ENCODE results near the gene HDLBP.

The HDLBP gene

DNA sequence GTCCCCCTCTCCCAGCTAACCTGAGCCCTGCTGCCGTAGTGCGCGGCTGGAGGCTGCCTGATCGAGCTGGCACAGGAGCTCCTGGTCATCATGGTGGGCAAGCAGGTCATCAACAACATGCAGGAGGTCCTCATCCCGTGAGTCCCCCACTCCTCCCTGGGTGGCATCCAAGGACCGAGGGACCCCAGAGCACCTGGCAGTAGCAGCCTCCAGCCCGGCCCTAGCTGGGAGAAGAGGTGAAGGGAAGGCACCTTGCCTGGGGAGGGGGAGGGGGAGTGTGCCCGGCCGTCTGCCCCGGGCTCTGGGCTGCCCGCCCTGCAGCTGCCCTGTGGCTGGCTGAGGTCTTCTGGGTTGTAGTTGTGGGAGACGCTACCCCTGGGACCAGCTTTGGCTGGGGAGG lies 100.7 kb downstream of the HDLBP start:
- TF ChIP-seq, protein P1, sequence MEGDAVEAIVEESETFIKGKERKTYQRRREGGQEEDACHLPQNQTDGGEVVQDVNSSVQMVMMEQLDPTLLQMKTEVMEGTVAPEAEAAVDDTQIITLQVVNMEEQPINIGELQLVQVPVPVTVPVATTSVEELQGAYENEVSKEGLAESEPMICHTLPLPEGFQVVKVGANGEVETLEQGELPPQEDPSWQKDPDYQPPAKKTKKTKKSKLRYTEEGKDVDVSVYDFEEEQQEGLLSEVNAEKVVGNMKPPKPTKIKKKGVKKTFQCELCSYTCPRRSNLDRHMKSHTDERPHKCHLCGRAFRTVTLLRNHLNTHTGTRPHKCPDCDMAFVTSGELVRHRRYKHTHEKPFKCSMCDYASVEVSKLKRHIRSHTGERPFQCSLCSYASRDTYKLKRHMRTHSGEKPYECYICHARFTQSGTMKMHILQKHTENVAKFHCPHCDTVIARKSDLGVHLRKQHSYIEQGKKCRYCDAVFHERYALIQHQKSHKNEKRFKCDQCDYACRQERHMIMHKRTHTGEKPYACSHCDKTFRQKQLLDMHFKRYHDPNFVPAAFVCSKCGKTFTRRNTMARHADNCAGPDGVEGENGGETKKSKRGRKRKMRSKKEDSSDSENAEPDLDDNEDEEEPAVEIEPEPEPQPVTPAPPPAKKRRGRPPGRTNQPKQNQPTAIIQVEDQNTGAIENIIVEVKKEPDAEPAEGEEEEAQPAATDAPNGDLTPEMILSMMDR (IDR thresholded peaks at IDR 0.05; ENCODE audit: low read depth, low read length) = no peak
- H3K4me3 ChIP-seq (replicated peaks in 1 of 2; ENCODE audit: low read depth in 2 of 2, low read length in 2 of 2) = no peak overlapping the region
- no peak for DNase-seq (ENCODE audit: low read depth in 2 of 2)

DNA sequence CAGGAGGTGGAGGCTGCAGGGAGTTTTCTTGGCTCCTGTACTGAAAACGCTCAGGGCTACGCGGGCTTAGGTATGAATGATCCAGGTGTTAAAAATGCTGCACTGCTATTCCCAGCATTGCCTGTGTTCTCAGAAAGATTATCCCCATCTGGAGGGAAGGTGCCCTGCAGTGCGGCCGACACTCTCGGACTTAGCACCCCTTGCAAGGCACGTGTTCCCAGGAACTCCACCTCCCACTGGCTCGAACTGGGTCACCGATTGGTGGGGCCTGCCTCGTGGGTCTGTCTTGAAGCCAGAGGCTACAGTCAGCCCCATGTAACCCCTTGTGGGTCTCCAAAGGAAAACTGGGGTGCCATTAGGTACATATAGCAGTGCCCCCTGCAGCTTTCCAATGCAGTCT lies 101.3 kb downstream of the HDLBP start:
- no peak for DNase-seq (ENCODE audit: low read depth in 2 of 2)
- TF ChIP-seq, protein P1 (IDR thresholded peaks at IDR 0.05; ENCODE audit: low read depth, low read length) = no peak

DNA sequence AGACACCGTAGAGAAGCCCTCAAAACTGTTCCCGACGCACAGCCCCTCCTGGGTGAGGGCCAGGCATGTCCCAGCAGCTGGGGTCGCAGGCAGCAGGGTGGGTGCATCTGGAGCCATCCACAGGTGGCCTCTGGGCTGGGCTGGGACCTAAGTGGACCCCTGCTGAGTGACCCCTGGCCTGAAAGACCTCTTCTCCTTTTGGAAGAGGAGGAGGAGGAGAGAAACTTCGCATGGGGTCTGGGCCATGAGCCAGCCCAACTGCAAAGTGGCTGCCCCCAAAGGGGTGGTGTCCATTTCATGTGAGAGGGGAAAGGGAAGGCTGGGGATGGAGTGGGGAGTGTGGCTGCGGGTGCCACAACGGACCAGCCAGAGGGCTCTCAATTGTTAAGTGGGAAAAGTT lies 101.9 kb downstream of the HDLBP start:
- no peak for DNase-seq (ENCODE audit: low read depth in 2 of 2)
- TF ChIP-seq, protein P1 (IDR thresholded peaks at IDR 0.05; ENCODE audit: low read depth, low read length) = no peak
- no peak overlapping the region for H3K4me3 ChIP-seq (replicated peaks in 1 of 2; ENCODE audit: low read depth in 2 of 2, low read length in 2 of 2)

More for the DNA sequence above, 101.3 kb downstream of the HDLBP start:
- H3K4me3 ChIP-seq (replicated peaks in 1 of 2; ENCODE audit: low read depth in 2 of 2, low read length in 2 of 2) = no peak overlapping the region

DNA sequence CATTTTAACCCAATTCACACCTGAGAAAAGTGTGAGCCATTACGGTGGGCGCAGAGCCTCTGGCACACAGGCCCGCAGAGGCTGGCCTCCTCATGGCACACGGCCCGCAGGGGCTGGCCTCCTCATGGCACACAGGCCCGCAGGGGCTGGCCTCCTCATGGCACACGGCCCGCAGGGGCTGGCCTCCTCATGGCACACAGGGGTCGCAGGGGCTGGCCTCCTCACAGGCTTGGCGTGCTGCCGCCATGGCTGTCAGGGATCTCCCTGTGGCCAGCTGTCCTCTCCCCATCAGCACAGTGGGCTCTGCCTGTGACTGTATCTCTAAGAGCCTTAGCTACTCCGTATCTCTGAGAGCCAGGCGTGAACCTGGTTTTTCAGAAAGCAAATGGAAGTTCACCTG lies 102.4 kb downstream of the HDLBP start:
- DNase-seq (ENCODE audit: low read depth in 2 of 2) = no peak
- TF ChIP-seq, protein P1 (IDR thresholded peaks at IDR 0.05; ENCODE audit: low read depth, low read length) = no peak
- H3K4me3 ChIP-seq (replicated peaks in 1 of 2; ENCODE audit: low read depth in 2 of 2, low read length in 2 of 2) = no peak overlapping the region

DNA sequence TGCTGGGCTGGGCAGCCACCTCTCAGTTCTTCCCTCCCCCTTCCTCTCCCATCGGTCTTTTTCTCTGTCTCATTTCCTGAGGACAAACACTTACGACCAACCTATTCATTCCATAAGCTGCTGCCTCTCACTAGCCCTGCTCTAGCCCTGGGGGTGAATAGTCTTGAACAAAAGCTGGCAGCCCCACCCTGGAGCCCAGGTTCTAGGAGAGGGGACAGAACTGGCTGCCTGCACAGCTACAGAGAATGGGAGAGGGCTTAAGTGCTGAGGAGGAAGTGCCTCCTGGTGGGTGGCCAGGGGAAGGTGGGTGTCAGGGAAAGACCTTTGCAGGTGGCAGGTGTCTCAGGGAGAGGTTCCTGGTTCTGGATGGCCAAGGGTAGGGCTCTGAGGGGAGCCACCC lies 104.2 kb downstream of the HDLBP start:
- DNase-seq (ENCODE audit: low read depth in 2 of 2) = no peak
- H3K4me3 ChIP-seq (replicated peaks in 1 of 2; ENCODE audit: low read depth in 2 of 2, low read length in 2 of 2) = no peak overlapping the region
- TF ChIP-seq, protein P1 (IDR thresholded peaks at IDR 0.05; ENCODE audit: low read depth, low read length) = no peak

DNA sequence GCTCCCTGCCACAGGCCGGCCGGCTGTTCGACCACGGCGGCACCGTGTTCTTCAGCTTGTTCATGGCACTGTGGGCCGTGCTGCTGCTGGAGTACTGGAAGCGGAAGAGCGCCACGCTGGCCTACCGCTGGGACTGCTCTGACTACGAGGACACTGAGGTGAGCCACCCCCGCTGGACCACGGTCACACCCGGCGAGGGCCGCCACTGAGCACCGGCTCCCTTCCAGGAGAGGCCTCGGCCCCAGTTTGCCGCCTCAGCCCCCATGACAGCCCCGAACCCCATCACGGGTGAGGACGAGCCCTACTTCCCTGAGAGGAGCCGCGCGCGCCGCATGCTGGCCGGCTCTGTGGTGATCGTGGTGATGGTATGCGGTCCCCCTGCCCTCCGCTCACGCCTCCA lies 106.2 kb downstream of the HDLBP start:
- TF ChIP-seq, protein P1 (IDR thresholded peaks at IDR 0.05; ENCODE audit: low read depth, low read length) = no peak
- DNase-seq (ENCODE audit: low read depth in 2 of 2) = no peak
- no peak overlapping the region for H3K4me3 ChIP-seq (replicated peaks in 1 of 2; ENCODE audit: low read depth in 2 of 2, low read length in 2 of 2)

DNA sequence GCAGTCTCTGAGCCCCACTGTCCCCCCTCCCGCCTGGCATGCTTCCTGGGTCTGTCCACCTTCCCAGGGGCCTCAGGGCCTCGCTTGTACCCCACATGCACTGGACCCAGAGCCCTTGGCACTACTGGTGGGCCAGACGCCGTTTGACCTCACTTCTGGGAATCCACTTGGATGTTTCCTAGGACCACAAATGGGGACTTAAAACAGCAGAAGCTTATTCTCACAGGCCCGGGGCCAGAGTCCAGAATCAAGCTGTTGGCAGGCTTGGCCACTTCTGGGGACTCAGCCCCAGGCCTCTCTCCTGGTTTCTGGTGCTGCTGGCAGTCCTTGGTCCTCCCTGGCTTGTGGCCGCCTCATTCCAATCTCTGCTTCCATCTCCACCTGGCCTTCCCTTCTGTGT lies 107.4 kb downstream of the HDLBP start:
- TF ChIP-seq, protein P1 (IDR thresholded peaks at IDR 0.05; ENCODE audit: low read depth, low read length) = no peak
- H3K4me3 ChIP-seq (replicated peaks in 1 of 2; ENCODE audit: low read depth in 2 of 2, low read length in 2 of 2) = no peak overlapping the region
- DNase-seq (ENCODE audit: low read depth in 2 of 2) = no peak
